Activated naive CD8-positive, alpha-beta T cell (primary cell): Measurements from ENCODE around the gene ANKMY2.
"Not testable (repeated sequence)": the region's sequence is repeated elsewhere in the genome, so short reads cannot be mapped to it uniquely, and the experiment has no call there.

ENCODE experiments used
- H3K27ac Mint-ChIP-seq: one replicate; pipeline ENCODE4 v1.8.0; 2021; ENCODE audit warnings: mixed read lengths
- H3K27me3 Mint-ChIP-seq: one replicate; pipeline ENCODE4 v1.8.0; 2021; ENCODE audit warnings: mixed read lengths
- H3K36me3 Mint-ChIP-seq: one replicate; pipeline ENCODE4 v1.8.0; 2021; ENCODE audit warnings: mixed read lengths
- H3K4me1 Mint-ChIP-seq: one replicate; pipeline ENCODE4 v1.8.0; 2021; ENCODE audit warnings: low read depth, mixed read lengths
- H3K4me3 Mint-ChIP-seq: one replicate; pipeline ENCODE4 v1.8.0; 2021; ENCODE audit warnings: mild to moderate bottlenecking, mixed read lengths
- H3K9me3 Mint-ChIP-seq: one replicate; pipeline ENCODE4 v1.8.0; 2021; ENCODE audit warnings: low read depth, mixed read lengths

ANKMY2 gene

GRCh38 chr7:16616122-16616521 is 29.4 kb downstream of the ANKMY2 start:
- H3K27ac Mint-ChIP-seq = no peak overlapping the region
- H3K27me3 Mint-ChIP-seq = no peaks in the 10 kb centered on the region
- H3K36me3 Mint-ChIP-seq = peaks cover 11% of the 10 kb centered on the region
- H3K4me3 Mint-ChIP-seq = no peak overlapping the region
- H3K9me3 Mint-ChIP-seq = no peaks in the 10 kb centered on the region
- peaks cover 13% of the 10 kb centered on the region for H3K4me1 Mint-ChIP-seq

- Mint-ChIP-seq H3K9me3 (no peaks in the 10 kb centered on the region), H3K4me1 (peaks cover 10% of the 10 kb centered on the region), H3K27ac (no peak overlapping the region), H3K27me3 (no peaks in the 10 kb centered on the region), H3K36me3 (peaks cover 15% of the 10 kb centered on the region), H3K4me3 (no peak overlapping the region)
Measured at GRCh38 chr7:16615228-16615627, 30.3 kb downstream of the ANKMY2 start.

- H3K9me3 Mint-ChIP-seq = no peaks in the 10 kb centered on the region
- no peak overlapping the region for H3K4me3 Mint-ChIP-seq
- no peaks in the 10 kb centered on the region for H3K27me3 Mint-ChIP-seq
- H3K36me3 Mint-ChIP-seq = peaks cover 15% of the 10 kb centered on the region
- no peaks in the 10 kb centered on the region for H3K4me1 Mint-ChIP-seq
- H3K27ac Mint-ChIP-seq = no peak overlapping the region
Measured at GRCh38 chr7:16611711-16612110, 33.8 kb downstream of the ANKMY2 start.

GRCh38 chr7:16609842-16610450 is 35.6 kb downstream of the ANKMY2 start:
- Mint-ChIP-seq H3K9me3 (no peaks in the 10 kb centered on the region), H3K4me1 (no peaks in the 10 kb centered on the region), H3K4me3 (no peak overlapping the region), H3K36me3 (peaks cover 15% of the 10 kb centered on the region), H3K27me3 (no peaks in the 10 kb centered on the region), H3K27ac (no peak overlapping the region)

- no peaks in the 10 kb centered on the region for H3K4me1 Mint-ChIP-seq
- H3K27ac Mint-ChIP-seq = no peak overlapping the region
Measured at GRCh38 chr7:16606704-16607103, 38.9 kb downstream of the ANKMY2 start.

GRCh38 chr7:16604054-16604453 is 41.5 kb downstream of the ANKMY2 start:
- Mint-ChIP-seq H3K4me3 (no peak overlapping the region), H3K9me3 (no peaks in the 10 kb centered on the region), H3K27ac (no peak overlapping the region), H3K4me1 (no peaks in the 10 kb centered on the region), H3K36me3 (peaks cover 17% of the 10 kb centered on the region), H3K27me3 (no peaks in the 10 kb centered on the region)

More at GRCh38 chr7:16606704-16607103, 38.9 kb downstream of the ANKMY2 start:
- peaks cover 21% of the 10 kb centered on the region for H3K36me3 Mint-ChIP-seq
- H3K27me3 Mint-ChIP-seq = no peaks in the 10 kb centered on the region
- H3K9me3 Mint-ChIP-seq = no peaks in the 10 kb centered on the region
- no peak overlapping the region for H3K4me3 Mint-ChIP-seq

GRCh38 chr7:16603633-16604032 is 41.9 kb downstream of the ANKMY2 start:
- no peaks in the 10 kb centered on the region for H3K27me3 Mint-ChIP-seq
- H3K4me3 Mint-ChIP-seq = no peak overlapping the region
- H3K27ac Mint-ChIP-seq = no peak overlapping the region
- peaks cover 19% of the 10 kb centered on the region for H3K36me3 Mint-ChIP-seq
- H3K4me1 Mint-ChIP-seq = no peaks in the 10 kb centered on the region
- no peaks in the 10 kb centered on the region for H3K9me3 Mint-ChIP-seq

- H3K9me3 Mint-ChIP-seq = no peaks in the 10 kb centered on the region
- H3K36me3 Mint-ChIP-seq = peaks cover 20% of the 10 kb centered on the region
- H3K4me3 Mint-ChIP-seq = no peak overlapping the region
- no peaks in the 10 kb centered on the region for H3K4me1 Mint-ChIP-seq
- no peaks in the 10 kb centered on the region for H3K27me3 Mint-ChIP-seq
- H3K27ac Mint-ChIP-seq = no peak overlapping the region
Measured at GRCh38 chr7:16599860-16600259, 45.7 kb downstream of the ANKMY2 start.

- H3K4me1 Mint-ChIP-seq = no peaks in the 10 kb centered on the region
- no peak overlapping the region for H3K4me3 Mint-ChIP-seq
- H3K27me3 Mint-ChIP-seq = no peaks in the 10 kb centered on the region
- H3K9me3 Mint-ChIP-seq = no peaks in the 10 kb centered on the region
- peaks cover 15% of the 10 kb centered on the region for H3K36me3 Mint-ChIP-seq
- no peak overlapping the region for H3K27ac Mint-ChIP-seq
Measured at GRCh38 chr7:16598015-16598414, 47.5 kb downstream of the ANKMY2 start.

- H3K4me3 Mint-ChIP-seq, H3K27ac Mint-ChIP-seq, H3K27me3 Mint-ChIP-seq: not testable (repeated sequence)
Measured at GRCh38 chr7:16595596-16595995, 50.0 kb downstream of the ANKMY2 start.

GRCh38 chr7:16594676-16595075 is 50.9 kb downstream of the ANKMY2 start:
- Mint-ChIP-seq H3K36me3 (peaks cover 6% of the 10 kb centered on the region), H3K9me3 (no peaks in the 10 kb centered on the region), H3K4me3 (no peak overlapping the region), H3K27ac (no peak overlapping the region), H3K4me1 (no peaks in the 10 kb centered on the region), H3K27me3 (no peaks in the 10 kb centered on the region)

More at GRCh38 chr7:16595596-16595995, 50.0 kb downstream of the ANKMY2 start:
- not testable (repeated sequence) for H3K4me1 Mint-ChIP-seq, H3K9me3 Mint-ChIP-seq, H3K36me3 Mint-ChIP-seq

GRCh38 chr7:16594061-16594460 is 51.5 kb downstream of the ANKMY2 start:
- H3K27me3 Mint-ChIP-seq = no peaks in the 10 kb centered on the region

GRCh38 chr7:16592395-16592794 is 53.2 kb downstream of the ANKMY2 start:
- no peaks in the 10 kb centered on the region for H3K27me3 Mint-ChIP-seq
- no peaks in the 10 kb centered on the region for H3K4me1 Mint-ChIP-seq
- H3K9me3 Mint-ChIP-seq = no peaks in the 10 kb centered on the region
- no peak overlapping the region for H3K4me3 Mint-ChIP-seq
- peaks cover 2% of the 10 kb centered on the region for H3K36me3 Mint-ChIP-seq
- no peak overlapping the region for H3K27ac Mint-ChIP-seq

More at GRCh38 chr7:16594061-16594460, 51.5 kb downstream of the ANKMY2 start:
- Mint-ChIP-seq H3K36me3 (peaks cover 6% of the 10 kb centered on the region), H3K4me3 (no peak overlapping the region), H3K4me1 (no peaks in the 10 kb centered on the region), H3K9me3 (no peaks in the 10 kb centered on the region), H3K27ac (no peak overlapping the region)

- Mint-ChIP-seq H3K27me3 (peaks cover 1% of the 10 kb centered on the region), H3K4me3 (no peak overlapping the region), H3K36me3 (no peaks in the 10 kb centered on the region), H3K4me1 (no peaks in the 10 kb centered on the region), H3K27ac (no peak overlapping the region), H3K9me3 (no peaks in the 10 kb centered on the region)
Measured at GRCh38 chr7:16590424-16590823, 55.1 kb downstream of the ANKMY2 start.

GRCh38 chr7:16589881-16590280 is 55.7 kb downstream of the ANKMY2 start:
- peaks cover 1% of the 10 kb centered on the region for H3K27me3 Mint-ChIP-seq
- no peak overlapping the region for H3K27ac Mint-ChIP-seq
- no peaks in the 10 kb centered on the region for H3K36me3 Mint-ChIP-seq
- no peak overlapping the region for H3K4me3 Mint-ChIP-seq
- H3K4me1 Mint-ChIP-seq = no peaks in the 10 kb centered on the region
- H3K9me3 Mint-ChIP-seq = no peaks in the 10 kb centered on the region

- Mint-ChIP-seq H3K27ac (no peak overlapping the region), H3K4me1 (no peaks in the 10 kb centered on the region), H3K27me3 (peaks cover 1% of the 10 kb centered on the region), H3K4me3 (no peak overlapping the region), H3K36me3 (no peaks in the 10 kb centered on the region), H3K9me3 (no peaks in the 10 kb centered on the region)
Measured at GRCh38 chr7:16587790-16588189, 57.8 kb downstream of the ANKMY2 start.
